NCI-H748 (cell line): Measurements from ENCODE around the gene HHAT.

Experiments
- DNase-seq: peaks from one replicate; lab custom pipeline; 2025; ENCODE audit not compliant: unreplicated experiment; lab: John Stamatoyannopoulos, UW

Gene HHAT

GRCh38 chr1:210477328-210477924, 148.7 kb downstream of the HHAT start:
- DNase-seq = no peak

GRCh38 chr1:210478820-210479219, 150.1 kb downstream of the HHAT start:
- DNase-seq = no peak

- DNase-seq = no peak
Measured at GRCh38 chr1:210482491-210482890, 153.8 kb downstream of the HHAT start.

- no peak for DNase-seq
Measured at GRCh38 chr1:210482945-210483617, 154.4 kb downstream of the HHAT start.

- DNase-seq = no peak
Measured at GRCh38 chr1:210483821-210484220, 155.1 kb downstream of the HHAT start.

- no peak for DNase-seq
Measured at GRCh38 chr1:210487021-210487420, 158.3 kb downstream of the HHAT start.

GRCh38 chr1:210489491-210489890, 160.8 kb downstream of the HHAT start:
- DNase-seq = no peak

GRCh38 chr1:210490781-210491180, 162.1 kb downstream of the HHAT start:
- DNase-seq = no peak

GRCh38 chr1:210496063-210496462, 167.4 kb downstream of the HHAT start:
- no peak for DNase-seq

GRCh38 chr1:210499956-210500355, 171.3 kb downstream of the HHAT start:
- no peak for DNase-seq

GRCh38 chr1:210500831-210501230, 172.1 kb downstream of the HHAT start:
- DNase-seq = no peak

GRCh38 chr1:210504286-210504685, 175.6 kb downstream of the HHAT start:
- no peak for DNase-seq

GRCh38 chr1:210505601-210506496, 177.1 kb downstream of the HHAT start:
- DNase-seq = no peak

- DNase-seq = no peak
Measured at GRCh38 chr1:210506689-210507088, 178.0 kb downstream of the HHAT start.

GRCh38 chr1:210516092-210516656, 187.5 kb downstream of the HHAT start:
- DNase-seq = no peak

GRCh38 chr1:210516697-210517459, 188.2 kb downstream of the HHAT start:
- no peak for DNase-seq

- DNase-seq = no peak
Measured at GRCh38 chr1:210523830-210524229, 195.1 kb downstream of the HHAT start.

- DNase-seq = no peak
Measured at GRCh38 chr1:210525716-210526454, 197.2 kb downstream of the HHAT start.

GRCh38 chr1:210527091-210527490, 198.4 kb downstream of the HHAT start:
- DNase-seq = no peak
